SK-N-SH treated with all-trans-retinoic acid at 6 μM for 48 hours (cell line): ENCODE measurements around the gene FFAR2.

ENCODE experiments used
- ATAC-seq: fragments of 200-7000 bp; cut with Tn5 transposase; 3 replicates; pipeline ENCODE4 v1.9.1; 2020; ENCODE audit warnings: mild to moderate bottlenecking, moderate library complexity
- ARNTL ChIP-seq: fragments of 450-650 bp; formaldehyde crosslinking; IDR thresholded peaks from 2 replicates; pipeline ENCODE4 v1.5.0; 2020; ENCODE audit warnings: low read depth, mild to moderate bottlenecking, moderate library complexity, borderline replicate concordance
- BACH2 ChIP-seq: fragments of 250-450 bp; sonication (Bioruptor Pico); IDR thresholded peaks from 2 replicates; pipeline ENCODE4 v1.9.0; 2021; ENCODE audit warnings: mild to moderate bottlenecking, borderline replicate concordance
- CREB5 ChIP-seq: fragments of 250-450 bp; sonication (Bioruptor Pico); IDR thresholded peaks from 2 replicates; pipeline ENCODE4 v1.5.1; 2020; ENCODE audit warnings: low read depth, mild to moderate bottlenecking, moderate library complexity
- CSRNP3 ChIP-seq: fragments of 250-450 bp; sonication (Bioruptor Pico); IDR thresholded peaks from 2 replicates; pipeline ENCODE4 v1.5.1; 2021; ENCODE audit warnings: mild to moderate bottlenecking, moderate library complexity
- ESRRG ChIP-seq: fragments of 250-450 bp; sonication (Bioruptor Pico); IDR thresholded peaks from 2 replicates; pipeline ENCODE4 v1.6.1; 2021; ENCODE audit warnings: mild to moderate bottlenecking
- ISL1 ChIP-seq: fragments of 250-450 bp; sonication (Bioruptor Pico); IDR thresholded peaks from 2 replicates; pipeline ENCODE4 v2.1.2; 2022; ENCODE audit warnings: mild to moderate bottlenecking, moderate library complexity
- PATZ1 ChIP-seq: fragments of 250-450 bp; sonication (Bioruptor Pico); IDR thresholded peaks from 2 replicates; pipeline ENCODE4 v1.8.0; 2020; ENCODE audit warnings: mild to moderate bottlenecking, moderate library complexity, borderline replicate concordance
- PPARA ChIP-seq: fragments of 250-450 bp; sonication (Bioruptor Pico); IDR thresholded peaks from 2 replicates; pipeline ENCODE4 v1.5.0; 2020; ENCODE audit warnings: mild to moderate bottlenecking, borderline replicate concordance
- RARB ChIP-seq: fragments of 250-450 bp; sonication (Bioruptor Pico); IDR thresholded peaks from 2 replicates; pipeline ENCODE4 v1.8.0; 2021; ENCODE audit warnings: mild to moderate bottlenecking, moderate library complexity
- SNAI2 ChIP-seq: fragments of 250-450 bp; sonication (Bioruptor Pico); IDR thresholded peaks from 2 replicates; pipeline ENCODE4 v1.5.0; 2020; ENCODE audit warnings: mild to moderate bottlenecking, moderate library complexity
- TCF4 ChIP-seq: fragments of 250-450 bp; sonication (Bioruptor Pico); IDR thresholded peaks from 2 replicates; pipeline ENCODE4 v1.8.0; 2021; ENCODE audit warnings: mild to moderate bottlenecking, moderate library complexity, borderline replicate concordance
- TOX ChIP-seq: fragments of 250-450 bp; sonication (Bioruptor Pico); IDR thresholded peaks from 2 replicates; pipeline ENCODE4 v1.8.0; 2021; ENCODE audit warnings: mild to moderate bottlenecking, moderate library complexity, borderline replicate concordance
- ZC3H10 ChIP-seq: fragments of 250-450 bp; sonication (Bioruptor Pico); IDR thresholded peaks from 2 replicates; pipeline ENCODE4 v1.5.1; 2021; ENCODE audit warnings: mild to moderate bottlenecking, moderate library complexity
- ZFP3 ChIP-seq: fragments of 250-450 bp; sonication (Bioruptor Pico); IDR thresholded peaks from 2 replicates; pipeline ENCODE4 v1.5.0; 2020; ENCODE audit warnings: mild to moderate bottlenecking, moderate library complexity
- ZFP30 ChIP-seq: fragments of 450-650 bp; formaldehyde crosslinking; IDR thresholded peaks from 2 replicates; pipeline ENCODE4 v1.5.0; 2022; ENCODE audit warnings: mild to moderate bottlenecking, moderate library complexity
- ZNF565 ChIP-seq: fragments of 450-650 bp; formaldehyde crosslinking; conservative IDR thresholded peaks from 2 replicates; pipeline ENCODE4 v1.5.0; 2020; ENCODE audit warnings: low read depth, mild to moderate bottlenecking, moderate library complexity
- ZNF70 ChIP-seq: fragments of 450-650 bp; formaldehyde crosslinking; IDR thresholded peaks from 2 replicates; pipeline ENCODE4 v1.5.0; 2020; ENCODE audit warnings: mild to moderate bottlenecking, moderate library complexity
- ZNF8 ChIP-seq: fragments of 450-650 bp; formaldehyde crosslinking; IDR thresholded peaks from 2 replicates; pipeline ENCODE4 v1.5.0; 2020; ENCODE audit warnings: mild to moderate bottlenecking, moderate library complexity
- TF ChIP-seq, protein P1 (sequence below): fragments of 250-450 bp; sonication (Bioruptor Pico); IDR thresholded peaks from 2 replicates; pipeline ENCODE4 v1.5.0; 2020; ENCODE audit warnings: mild to moderate bottlenecking, moderate library complexity
- TF ChIP-seq, protein P2 (sequence below): fragments of 250-450 bp; sonication (Bioruptor Pico); IDR thresholded peaks from 2 replicates; pipeline ENCODE4 v1.8.0; 2021; ENCODE audit warnings: low read depth, mild to moderate bottlenecking, moderate library complexity, borderline replicate concordance

The FFAR2 gene

DNA sequence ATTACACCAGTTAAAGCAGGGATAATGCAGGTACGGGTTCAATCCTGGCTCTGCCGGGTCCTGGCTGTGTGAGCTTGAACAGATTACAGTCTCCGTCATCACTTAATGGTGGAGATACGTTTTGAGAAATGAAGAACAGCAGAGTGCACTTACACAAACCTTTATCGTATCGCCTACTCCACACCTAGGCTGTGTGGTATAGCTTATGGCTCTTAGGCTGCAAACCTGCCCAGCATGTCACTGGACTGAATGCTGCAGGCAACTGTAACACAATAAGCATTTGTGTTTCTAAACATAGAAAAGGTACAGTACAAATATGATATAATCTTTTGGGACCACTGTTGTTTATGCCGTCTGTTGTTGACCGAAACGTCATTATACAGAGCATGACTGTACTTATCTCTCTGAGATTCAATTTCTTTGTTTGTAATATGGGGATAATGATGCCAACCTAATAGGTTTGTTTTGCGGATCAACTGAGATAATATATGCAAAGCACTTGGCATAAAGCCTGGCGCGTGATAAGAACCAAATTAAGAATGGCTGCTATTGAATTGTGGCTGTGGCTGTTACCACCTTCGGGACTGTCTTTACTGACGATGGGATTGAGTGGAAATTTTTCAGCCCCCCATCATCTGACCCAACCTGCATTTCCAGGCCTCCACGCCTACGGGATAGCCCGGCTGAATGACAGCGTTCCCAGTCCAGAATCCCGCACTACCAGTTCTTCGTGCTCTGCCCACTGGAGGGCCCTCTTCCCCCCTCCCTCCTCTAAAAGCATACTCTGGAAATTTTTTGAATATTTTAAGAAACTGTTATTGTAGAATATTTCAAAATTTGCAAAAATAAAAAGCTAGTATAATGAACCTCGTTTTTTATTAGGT is 31.0 kb downstream of the FFAR2 start:
- ATAC-seq, result no peak
- no peak for TF ChIP-seq ZNF8 (CRISPR knock-in tag)
- no peak for TF ChIP-seq ZNF565 (CRISPR knock-in tag)
- no peak for TF ChIP-seq SNAI2 (CRISPR knock-in tag)
- TF ChIP-seq TCF4 (CRISPR knock-in tag), result no peak
- no peak for TF ChIP-seq ZC3H10
- no peak for TF ChIP-seq ESRRG
- no peak for TF ChIP-seq PATZ1 (CRISPR knock-in tag)
- no peak for TF ChIP-seq RARB (CRISPR knock-in tag)
- TF ChIP-seq ZFP30 (CRISPR knock-in tag), result no peak
- no peak for TF ChIP-seq CSRNP3 (CRISPR knock-in tag)
- no peak for TF ChIP-seq ZFP3 (CRISPR knock-in tag)
- TF ChIP-seq BACH2 (CRISPR knock-in tag), result no peak
- no peak for TF ChIP-seq ZNF70 (CRISPR knock-in tag)
- TF ChIP-seq PPARA (CRISPR knock-in tag), result no peak
- TF ChIP-seq ISL1 (CRISPR knock-in tag), result no peak
- TF ChIP-seq, all 23 proteins: peak for 0

DNA sequence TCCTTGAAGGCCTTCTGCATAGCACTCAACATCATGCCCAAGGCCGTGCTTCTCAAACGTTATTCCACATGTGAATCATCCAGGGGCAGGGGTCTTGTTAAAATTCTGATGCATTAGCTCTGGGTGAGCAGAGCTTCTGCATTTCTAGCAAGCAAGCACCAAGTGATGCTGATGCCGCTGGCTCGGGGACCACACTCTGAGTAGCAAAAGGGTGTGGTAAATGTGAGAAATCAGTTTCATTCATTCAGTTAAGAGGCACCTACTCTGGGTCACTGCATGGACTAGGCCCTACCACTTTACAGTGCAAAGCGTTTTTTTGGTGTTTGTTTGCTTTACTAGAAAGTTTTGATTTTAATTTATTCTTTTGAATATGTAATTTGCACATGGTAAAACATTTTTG is 35.0 kb downstream of the FFAR2 start:
- no peak for ATAC-seq
- no peak for TF ChIP-seq ARNTL (CRISPR knock-in tag)
- TF ChIP-seq, protein P1, sequence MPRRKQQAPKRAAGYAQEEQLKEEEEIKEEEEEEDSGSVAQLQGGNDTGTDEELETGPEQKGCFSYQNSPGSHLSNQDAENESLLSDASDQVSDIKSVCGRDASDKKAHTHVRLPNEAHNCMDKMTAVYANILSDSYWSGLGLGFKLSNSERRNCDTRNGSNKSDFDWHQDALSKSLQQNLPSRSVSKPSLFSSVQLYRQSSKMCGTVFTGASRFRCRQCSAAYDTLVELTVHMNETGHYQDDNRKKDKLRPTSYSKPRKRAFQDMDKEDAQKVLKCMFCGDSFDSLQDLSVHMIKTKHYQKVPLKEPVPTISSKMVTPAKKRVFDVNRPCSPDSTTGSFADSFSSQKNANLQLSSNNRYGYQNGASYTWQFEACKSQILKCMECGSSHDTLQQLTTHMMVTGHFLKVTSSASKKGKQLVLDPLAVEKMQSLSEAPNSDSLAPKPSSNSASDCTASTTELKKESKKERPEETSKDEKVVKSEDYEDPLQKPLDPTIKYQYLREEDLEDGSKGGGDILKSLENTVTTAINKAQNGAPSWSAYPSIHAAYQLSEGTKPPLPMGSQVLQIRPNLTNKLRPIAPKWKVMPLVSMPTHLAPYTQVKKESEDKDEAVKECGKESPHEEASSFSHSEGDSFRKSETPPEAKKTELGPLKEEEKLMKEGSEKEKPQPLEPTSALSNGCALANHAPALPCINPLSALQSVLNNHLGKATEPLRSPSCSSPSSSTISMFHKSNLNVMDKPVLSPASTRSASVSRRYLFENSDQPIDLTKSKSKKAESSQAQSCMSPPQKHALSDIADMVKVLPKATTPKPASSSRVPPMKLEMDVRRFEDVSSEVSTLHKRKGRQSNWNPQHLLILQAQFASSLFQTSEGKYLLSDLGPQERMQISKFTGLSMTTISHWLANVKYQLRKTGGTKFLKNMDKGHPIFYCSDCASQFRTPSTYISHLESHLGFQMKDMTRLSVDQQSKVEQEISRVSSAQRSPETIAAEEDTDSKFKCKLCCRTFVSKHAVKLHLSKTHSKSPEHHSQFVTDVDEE (CRISPR knock-in tag), result no peak

GRCh38 chr19:35484252-35485036 is 36.4 kb downstream of the FFAR2 start:
- ATAC-seq, result no peak
- no peak for TF ChIP-seq CREB5 (CRISPR knock-in tag)
- TF ChIP-seq, protein P2, sequence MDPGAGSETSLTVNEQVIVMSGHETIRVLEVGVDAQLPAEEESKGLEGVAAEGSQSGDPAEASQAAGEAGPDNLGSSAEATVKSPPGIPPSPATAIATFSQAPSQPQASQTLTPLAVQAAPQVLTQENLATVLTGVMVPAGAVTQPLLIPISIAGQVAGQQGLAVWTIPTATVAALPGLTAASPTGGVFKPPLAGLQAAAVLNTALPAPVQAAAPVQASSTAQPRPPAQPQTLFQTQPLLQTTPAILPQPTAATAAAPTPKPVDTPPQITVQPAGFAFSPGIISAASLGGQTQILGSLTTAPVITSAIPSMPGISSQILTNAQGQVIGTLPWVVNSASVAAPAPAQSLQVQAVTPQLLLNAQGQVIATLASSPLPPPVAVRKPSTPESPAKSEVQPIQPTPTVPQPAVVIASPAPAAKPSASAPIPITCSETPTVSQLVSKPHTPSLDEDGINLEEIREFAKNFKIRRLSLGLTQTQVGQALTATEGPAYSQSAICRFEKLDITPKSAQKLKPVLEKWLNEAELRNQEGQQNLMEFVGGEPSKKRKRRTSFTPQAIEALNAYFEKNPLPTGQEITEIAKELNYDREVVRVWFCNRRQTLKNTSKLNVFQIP (CRISPR knock-in tag), result no peak
- TF ChIP-seq, protein P1 (CRISPR knock-in tag), result no peak
- no peak for TF ChIP-seq ZNF70 (CRISPR knock-in tag)
- TF ChIP-seq TOX (CRISPR knock-in tag), result no peak
- TF ChIP-seq ZNF565 (CRISPR knock-in tag), result no peak
- no peak for TF ChIP-seq ARNTL (CRISPR knock-in tag)
- TF ChIP-seq PATZ1 (CRISPR knock-in tag), result no peak
- TF ChIP-seq ESRRG, result no peak
- no peak for TF ChIP-seq SNAI2 (CRISPR knock-in tag)
- TF ChIP-seq TCF4 (CRISPR knock-in tag), result no peak
- TF ChIP-seq RARB (CRISPR knock-in tag), result no peak
- no peak for TF ChIP-seq ZNF8 (CRISPR knock-in tag)
- TF ChIP-seq ZFP3 (CRISPR knock-in tag), result no peak
